IPS DF 19.7 (cell line): ENCODE results near the gene TMEM258.

ENCODE experiments used
- DNase-seq: peaks from one replicate; pipeline ENCODE4 v3.0.0-alpha.2; 2013; ENCODE audit warnings: low read depth, low spot score

TMEM258 gene

GRCh38 chr11:61742391-61742790, 50.0 kb downstream of the TMEM258 start:
- DNase-seq: no peak

DNA sequence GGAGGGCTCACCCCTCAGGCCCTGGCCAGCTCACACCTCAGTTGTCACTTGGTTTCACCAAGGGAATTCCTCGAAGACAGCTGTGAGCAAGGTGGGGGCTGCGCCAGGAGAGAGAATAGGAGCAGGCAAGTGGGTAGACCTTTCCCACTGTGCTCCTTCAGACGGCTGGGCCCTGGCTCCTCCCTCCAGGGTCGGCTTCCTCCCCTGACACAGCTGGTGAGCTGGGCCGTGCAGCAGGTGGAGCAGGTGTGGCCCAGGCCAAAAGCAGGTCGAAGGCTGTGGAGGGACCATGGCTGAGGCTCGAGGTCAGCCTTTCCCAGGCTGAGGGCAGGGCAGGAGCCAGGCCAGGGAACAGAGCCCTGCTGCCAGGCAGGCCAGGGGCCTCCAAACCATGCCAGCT, 52.4 kb downstream of the TMEM258 start:
- DNase-seq: no peak

GRCh38 chr11:61739413-61739812, 53.0 kb downstream of the TMEM258 start:
- no peak for DNase-seq
